GM18907 (cell line): ENCODE results near the gene ASTN2.

Source experiments
- ATAC-seq: cut with Tn5 transposase; IDR thresholded peaks from one replicate; pipeline ENCODE4 v1.9.1; 2021; ENCODE audit warnings: mild to moderate bottlenecking, moderate library complexity; ENCODE audit not compliant: unreplicated experiment

ASTN2 gene

GRCh38 chr9:117303643-117304230 lies 111.1 kb downstream of the ASTN2 start:
- ATAC-seq, result no peak

DNA sequence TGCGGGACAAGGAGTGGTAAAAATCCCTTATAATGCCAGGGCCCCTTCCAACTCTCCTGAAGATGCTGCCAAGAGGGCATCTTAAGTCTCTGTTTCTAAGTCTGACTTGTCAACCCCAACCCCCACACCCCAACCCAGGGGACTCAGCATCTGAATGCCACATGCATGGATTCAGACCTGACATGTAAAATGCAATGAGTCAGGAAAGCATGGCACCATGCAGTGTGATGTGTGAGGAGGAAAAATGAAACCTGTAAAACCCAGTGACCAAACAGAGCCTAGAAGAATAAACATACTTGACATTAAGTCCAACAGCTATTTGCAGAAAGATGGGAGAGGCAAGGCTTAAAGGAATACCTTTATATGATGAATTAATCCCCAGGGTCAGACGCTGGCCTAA lies 112.4 kb downstream of the ASTN2 start:
- ATAC-seq, result no peak

DNA sequence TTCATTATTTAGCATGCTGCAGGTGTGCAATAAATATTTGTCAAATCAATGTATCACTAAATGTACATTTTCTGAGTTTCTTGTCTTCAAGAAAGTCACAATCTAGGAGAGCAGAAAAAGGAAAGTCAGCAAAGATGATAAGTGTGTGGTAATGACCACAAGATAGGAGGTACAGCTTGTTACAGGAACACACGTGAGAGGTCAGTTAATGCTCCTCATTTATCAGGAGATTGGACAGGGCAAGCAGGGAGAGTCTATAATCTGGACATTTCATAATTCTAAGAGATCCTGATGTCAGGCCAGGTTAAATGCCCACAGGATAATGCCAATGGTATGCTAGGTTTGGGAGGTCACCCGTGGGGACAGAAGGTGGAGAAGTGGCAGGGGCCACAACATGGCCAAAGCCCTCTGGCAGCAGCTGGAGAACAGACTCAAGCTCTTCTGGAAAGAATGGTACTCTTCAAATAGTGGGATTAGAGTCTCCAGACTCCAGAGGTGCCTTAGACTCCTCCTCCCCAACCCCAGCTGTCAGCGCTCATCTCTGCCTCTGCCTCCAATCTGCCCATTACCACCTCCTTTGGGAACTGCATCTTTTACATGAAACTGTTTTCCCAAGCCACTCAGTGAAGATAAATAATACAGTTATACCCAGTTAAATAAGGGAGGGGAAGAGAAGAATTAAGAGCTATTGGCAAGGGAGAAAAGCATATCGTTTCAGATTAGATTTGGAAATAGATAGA lies 114.3 kb downstream of the ASTN2 start:
- ATAC-seq, result no peak

DNA sequence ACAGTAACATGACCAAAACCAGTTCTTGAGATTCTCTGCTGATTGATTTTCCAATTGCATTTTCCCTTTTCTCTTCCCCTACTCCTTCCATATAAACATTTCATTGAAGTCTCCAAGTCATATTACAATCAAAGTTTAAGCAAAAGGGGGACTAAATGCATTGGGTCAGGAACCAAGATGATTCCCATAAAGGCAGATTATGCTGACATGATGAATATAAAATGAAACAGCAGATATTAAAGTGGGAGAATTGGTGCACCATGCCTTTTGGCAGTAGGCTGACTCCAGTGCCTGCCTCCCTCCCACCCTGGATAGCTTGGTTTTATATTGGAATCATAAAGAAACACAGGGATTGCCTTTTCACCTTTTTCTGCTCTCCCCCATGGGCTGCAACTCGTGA lies 118.4 kb downstream of the ASTN2 start:
- ATAC-seq, result no peak

GRCh38 chr9:117293206-117294114 lies 121.4 kb downstream of the ASTN2 start:
- no peak for ATAC-seq

DNA sequence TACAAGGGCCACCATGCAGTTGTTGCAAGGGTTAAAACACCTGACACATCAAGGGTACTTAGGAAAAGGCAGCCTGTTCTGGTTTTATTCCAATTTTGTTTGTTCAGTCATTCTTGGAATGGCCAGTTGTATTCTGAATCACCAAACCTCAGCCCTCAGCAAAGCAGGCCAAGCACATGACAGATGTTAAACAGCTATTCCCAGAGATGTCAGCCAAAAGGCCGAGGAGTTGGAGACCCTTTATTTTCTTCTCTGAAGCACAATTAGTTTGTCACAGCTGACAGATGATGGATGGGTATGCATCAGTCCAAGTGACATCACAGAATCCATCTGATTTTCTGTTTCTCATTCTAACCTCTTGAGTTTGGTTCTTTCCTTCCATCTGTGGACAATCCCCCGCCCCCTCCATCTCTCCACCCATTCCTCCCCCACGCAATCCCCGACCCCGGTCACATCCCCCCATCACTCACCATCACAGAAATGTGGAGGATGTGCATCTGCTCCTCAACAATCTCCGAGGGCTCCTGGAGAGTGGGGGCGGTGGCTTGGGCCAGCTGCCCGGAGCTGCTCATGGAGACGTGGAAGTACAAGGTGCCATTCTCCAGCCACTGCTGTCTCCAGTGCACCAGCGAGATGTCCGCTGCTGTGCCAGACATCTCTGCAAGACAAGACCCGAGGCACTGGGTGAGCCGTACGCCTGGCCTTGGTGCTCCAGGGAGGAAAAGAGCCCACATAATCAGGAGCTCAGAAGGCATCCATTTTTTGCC lies 123.8 kb downstream of the ASTN2 start:
- no peak for ATAC-seq

DNA sequence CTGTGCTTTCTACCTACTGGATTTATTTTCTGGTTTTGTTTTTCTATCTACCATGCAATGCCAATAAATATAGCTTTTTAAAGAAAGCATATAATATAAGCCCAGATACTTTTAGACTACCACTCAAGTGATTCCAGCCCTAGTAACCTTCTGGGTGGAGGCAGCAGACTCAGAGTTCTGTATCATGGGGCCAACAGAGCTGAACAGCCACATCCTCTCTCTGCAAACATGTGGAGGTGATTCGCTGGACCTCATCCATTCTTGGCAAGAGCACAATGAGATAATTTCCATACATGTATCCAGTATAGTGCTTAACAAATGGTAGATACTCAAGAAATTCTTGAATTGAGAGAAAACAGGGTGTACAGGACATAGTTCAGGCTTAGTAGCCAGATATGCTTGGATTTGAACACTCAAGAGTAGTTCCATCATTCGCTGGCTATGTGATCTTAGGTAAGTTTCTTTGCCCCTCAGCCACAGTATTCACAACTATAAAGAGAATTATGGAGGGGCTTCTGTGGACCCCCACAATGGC lies 124.5 kb downstream of the ASTN2 start:
- ATAC-seq, result no peak

DNA sequence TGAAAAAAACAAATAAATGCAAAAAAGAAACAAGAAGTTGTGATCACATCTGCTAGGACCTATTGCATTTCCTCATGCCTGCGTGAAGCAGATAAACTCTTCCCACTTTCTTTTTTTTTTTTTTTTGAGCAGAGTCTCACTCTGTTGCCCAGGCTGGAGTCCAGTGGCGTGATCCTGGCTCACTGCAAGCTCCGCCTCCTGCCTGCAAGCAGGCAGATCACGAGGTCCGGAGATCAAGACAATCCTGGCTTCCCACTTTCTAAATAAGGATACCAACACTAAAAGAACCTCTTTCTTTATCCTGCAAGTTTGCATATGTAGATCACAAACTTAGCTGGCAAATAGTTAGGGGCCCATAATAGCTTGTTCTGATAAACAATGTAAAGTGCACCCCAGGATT lies 128.6 kb downstream of the ASTN2 start:
- no peak for ATAC-seq

DNA sequence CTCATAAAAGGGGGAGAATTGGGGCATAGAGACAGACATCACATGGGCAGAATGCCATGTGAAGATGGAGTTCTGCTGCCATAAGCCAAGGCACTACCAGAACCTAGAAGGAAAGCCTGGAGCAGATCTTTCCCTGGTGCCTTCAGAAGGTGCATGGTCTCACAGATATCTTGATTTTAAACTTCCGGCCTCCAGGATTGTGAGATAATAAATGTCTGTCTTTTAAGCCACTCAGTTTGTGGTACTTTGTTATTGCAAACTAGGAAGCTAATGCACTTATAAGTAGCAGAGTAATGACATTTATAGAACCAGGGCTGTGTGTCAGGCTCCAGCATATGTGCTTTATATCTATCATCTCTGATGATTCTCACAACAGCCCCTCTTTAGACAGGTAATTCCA lies 130.4 kb downstream of the ASTN2 start:
- ATAC-seq, result no peak

- no peak for ATAC-seq
Observed at GRCh38 chr9:117282541-117282940, 132.3 kb downstream of the ASTN2 start.

DNA sequence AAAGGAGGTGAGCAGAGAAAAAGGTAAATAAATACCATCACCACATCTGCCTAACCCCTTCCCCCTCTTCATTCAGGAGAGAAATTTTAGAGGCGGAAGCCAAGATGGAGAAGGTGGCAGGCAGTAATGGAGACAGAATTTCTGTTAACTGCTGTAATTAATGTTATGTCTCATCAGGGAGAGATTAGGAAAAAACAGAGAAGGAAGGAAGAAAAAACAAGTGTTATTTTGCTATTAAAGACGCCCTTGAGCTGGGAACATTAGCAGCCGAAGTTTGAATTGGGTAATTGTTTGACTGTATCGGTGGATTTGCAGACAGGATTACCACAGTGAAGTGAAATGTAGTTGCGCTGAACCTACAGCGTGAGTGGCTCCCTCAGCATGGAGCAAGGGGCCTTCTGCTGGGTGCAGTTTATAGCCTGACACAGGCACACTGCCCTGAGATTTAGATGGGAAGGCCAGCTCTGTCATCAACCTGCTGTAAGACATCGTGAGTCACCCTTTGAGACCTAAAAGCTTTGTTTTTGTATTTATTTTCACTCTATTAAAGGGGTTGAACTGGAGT lies 136.3 kb downstream of the ASTN2 start:
- ATAC-seq, result no peak

- no peak for ATAC-seq
Observed at GRCh38 chr9:117278020-117278419, 136.8 kb downstream of the ASTN2 start.

DNA sequence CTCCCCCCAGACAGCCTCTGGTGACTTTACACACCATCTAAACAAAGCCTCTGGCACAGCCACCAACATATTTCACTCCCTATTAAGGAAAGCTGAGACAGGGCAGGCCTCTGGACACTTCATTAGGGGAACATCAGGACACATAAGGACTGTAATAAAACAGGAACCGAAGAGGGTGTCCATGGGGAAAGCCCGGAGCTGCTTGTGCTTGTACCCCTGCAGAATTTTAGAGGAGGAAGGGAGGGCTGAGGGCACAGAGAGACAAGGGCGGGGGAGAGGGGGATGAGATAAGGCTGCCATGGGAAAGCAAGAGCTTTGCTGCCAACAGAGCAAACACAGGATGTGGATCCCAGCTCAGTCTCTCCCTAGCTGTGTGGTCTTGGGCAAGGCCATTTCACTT lies 138.4 kb downstream of the ASTN2 start:
- ATAC-seq, result no peak

DNA sequence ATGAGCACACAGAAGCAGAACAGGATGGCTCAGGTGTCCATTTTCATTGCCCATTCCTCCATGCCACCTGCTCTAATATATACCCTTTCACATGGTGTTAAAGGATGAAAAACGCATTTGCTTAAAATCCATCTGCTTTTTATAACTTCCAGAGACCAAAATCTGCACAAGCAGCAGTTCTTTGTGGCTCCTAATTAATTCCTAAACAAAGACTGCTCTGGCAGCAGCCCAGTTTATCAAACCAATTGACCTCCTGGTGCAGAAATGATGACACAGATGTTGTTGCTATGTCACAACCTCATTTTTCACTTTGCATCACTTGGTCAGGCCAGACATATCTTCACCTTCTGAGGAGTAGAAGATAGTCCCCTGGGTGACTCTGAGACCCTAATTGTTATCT lies 141.2 kb downstream of the ASTN2 start:
- no peak for ATAC-seq

DNA sequence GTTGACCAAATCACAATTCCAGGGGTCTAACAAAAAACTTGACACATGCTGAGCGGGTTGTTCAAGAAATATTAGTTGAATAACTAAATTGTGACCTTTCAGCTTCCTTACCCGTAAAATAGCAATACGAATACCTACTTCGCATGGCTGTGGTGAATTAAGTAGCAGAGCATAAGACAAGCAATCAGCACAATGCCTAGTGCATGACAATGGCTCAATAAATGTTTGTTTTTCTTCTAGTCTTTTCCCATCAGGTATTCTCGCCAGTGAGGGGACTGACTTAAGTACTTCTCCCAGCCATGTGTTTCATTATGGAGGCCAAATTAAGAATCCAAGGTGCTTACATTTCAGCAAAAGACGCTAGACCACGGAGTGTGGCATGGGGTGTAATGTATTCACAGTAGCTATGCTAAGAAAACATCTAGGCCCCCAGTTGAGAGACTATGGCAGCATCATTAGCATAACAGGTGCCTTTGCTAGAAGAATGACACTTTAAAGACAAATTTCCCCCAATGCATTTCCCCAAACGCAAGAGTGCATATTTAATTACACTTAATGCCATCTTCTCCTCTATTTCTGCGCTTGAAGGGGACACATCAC lies 145.9 kb downstream of the ASTN2 start:
- no peak for ATAC-seq

GRCh38 chr9:117266855-117267497 lies 147.9 kb downstream of the ASTN2 start:
- no peak for ATAC-seq

DNA sequence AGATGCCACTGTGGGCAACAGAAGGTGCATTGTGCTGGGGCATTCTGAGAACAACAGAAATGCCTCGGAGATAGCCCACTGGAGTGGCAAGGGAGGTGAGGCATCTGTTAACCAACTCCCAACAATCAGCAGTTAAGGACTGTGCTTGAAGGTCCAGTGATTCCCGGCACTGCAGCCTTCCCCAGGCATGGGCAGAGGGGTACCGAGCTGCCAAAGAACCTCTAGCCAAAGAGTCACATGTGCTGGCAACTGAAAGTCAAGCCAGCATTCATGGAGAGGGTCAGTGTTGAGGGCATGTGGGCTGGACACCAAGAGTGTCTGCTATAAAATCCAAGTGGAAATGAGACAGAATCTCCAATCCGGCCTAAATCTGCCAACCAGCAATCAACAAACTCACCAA lies 149.6 kb downstream of the ASTN2 start:
- no peak for ATAC-seq

DNA sequence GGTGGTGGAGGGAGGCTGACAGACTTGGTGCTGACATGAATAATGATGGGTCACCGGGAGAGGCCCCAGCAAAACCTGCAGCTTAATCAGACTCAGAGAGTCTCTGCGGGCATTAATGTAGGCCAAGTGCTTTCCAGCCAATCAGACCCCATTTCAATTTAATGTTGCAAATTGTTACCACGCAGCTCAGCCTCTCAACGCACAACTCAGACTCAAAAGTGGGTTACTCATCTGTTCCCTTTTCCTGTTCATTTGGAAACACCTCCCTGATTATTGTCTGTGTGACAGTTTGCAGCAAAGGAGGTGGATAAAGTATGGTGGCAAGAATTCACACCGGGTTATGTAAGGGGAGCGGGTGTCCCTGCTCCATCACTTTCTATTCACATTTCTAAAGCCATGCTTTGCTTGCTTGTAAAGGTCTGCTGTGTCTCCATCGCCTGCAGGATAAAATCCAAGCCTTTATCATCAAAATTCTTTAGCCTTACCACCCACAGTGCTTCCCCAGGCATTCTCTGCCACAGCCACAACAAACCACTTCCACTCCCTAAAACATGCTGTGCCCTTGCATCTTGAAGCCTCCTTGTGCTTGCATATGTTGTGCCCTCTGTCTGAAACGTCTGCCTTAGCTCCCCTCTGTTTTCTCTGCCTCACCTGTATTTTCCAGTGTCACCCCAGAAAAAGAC lies 156.5 kb downstream of the ASTN2 start:
- ATAC-seq, result no peak

DNA sequence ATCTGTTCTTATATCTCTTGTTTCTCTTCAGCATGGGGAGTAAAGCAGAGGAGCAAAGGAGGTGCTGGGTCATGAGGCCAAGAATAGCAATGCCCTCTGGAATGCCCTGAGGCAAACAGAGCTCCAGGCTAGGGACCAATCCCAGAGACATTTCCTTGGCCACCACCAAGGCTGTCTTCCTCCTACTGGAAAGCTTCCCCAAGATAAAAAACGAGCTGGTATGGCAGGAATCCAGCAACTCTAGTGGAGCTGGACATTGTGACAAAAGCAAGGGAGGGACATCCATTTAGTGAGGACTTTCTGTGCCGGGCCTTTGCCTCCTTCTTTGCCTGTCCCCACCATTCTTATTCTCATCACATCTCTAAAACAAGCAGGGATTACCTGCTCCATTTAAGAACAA lies 161.6 kb downstream of the ASTN2 start:
- ATAC-seq, result no peak
